ENCODE measurements around the gene C19orf44.

DNA sequence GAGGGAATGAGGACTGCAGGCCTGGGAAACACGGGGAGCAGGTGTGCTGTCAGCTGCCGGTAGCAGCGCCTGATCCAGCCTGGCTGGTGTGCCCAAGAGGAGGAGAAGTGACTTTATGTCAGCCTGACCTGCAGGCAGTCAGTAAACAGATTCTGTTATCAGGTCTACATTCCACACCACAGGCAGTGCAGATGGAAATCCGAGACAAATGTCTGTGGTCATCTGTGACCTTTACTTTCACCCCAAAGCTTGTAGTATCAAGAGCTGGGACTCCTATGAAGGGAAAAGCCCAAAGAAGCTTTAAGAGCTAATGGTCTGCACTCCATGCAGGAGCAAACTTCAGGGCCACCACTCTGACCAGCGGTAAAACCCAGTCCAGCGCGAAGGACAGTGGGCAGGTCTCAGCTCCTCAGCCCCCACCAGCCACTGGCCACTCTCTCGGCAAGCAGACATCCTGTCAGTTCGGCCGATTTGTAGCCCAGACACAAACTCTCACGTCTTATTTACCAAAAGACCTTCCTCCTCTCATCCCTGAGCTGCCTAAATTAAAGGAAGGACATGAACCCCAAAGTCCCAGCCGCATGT, 32.1 kb upstream of the C19orf44 start:
- TF ChIP-seq, protein P1, sequence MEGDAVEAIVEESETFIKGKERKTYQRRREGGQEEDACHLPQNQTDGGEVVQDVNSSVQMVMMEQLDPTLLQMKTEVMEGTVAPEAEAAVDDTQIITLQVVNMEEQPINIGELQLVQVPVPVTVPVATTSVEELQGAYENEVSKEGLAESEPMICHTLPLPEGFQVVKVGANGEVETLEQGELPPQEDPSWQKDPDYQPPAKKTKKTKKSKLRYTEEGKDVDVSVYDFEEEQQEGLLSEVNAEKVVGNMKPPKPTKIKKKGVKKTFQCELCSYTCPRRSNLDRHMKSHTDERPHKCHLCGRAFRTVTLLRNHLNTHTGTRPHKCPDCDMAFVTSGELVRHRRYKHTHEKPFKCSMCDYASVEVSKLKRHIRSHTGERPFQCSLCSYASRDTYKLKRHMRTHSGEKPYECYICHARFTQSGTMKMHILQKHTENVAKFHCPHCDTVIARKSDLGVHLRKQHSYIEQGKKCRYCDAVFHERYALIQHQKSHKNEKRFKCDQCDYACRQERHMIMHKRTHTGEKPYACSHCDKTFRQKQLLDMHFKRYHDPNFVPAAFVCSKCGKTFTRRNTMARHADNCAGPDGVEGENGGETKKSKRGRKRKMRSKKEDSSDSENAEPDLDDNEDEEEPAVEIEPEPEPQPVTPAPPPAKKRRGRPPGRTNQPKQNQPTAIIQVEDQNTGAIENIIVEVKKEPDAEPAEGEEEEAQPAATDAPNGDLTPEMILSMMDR (IDR thresholded peaks at IDR 0.05), result no peak
- peak in 1 of 2 donors; percentile 75 for TF ChIP-seq POLR2A (IDR thresholded peaks at IDR 0.05)
